ENCODE data around the gene FAM50B. TPM values are rescaled to one million over a fixed set of nuclear protein-coding genes. Genes with fewer than 3 reads are reported as not detected.

Gene FAM50B
- total RNA-seq, 2 experiments from 2014 or later: 8.8 to 10.6 TPM

DNA sequence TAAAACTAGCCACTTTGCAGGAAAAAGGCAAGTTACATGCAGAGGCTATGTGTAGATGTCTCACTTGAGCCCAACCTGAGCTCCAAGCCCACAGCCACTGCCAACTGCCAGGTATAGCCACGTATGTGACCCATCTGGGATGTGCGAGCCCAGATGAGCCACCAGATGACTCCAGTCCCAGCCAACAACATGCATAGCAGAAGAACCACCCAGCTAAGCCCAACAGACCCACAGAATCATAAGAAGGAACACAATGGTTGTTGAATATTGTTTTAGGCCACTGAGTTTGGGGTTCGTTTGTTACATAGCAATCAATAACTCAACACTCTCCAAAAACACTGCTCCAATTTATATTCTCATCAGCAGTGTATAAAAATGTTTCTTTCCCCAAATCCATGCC is 16.3 kb downstream of the FAM50B start:
- ATAC-seq (no peak), DNase-seq (no peak)
- Mint-ChIP-seq H3K27me3 (peaks cover 24% of the 10 kb centered on the region), H3K36me3 (no peaks in the 10 kb centered on the region), H3K4me3 (no peak overlapping the region), H3K27ac (no peak overlapping the region), H3K4me1 (peaks cover 8% of the 10 kb centered on the region), H3K9me3 (ENCODE audit: low read depth) (no peaks in the 10 kb centered on the region)
- CTCF ChIA-PET: interaction anchor here (0.7 kb wide), 1 partner anchor 16 kb away, joined by 3 read pairs; no protein-coding TSS in a partner anchor

- H3K4me1 Mint-ChIP-seq: peaks cover 8% of the 10 kb centered on the region
- ATAC-seq (peak; percentile 39), DNase-seq (no peak)
- H3K4me3 Mint-ChIP-seq: no peak overlapping the region
- H3K9me3 Mint-ChIP-seq (ENCODE audit: low read depth): no peaks in the 10 kb centered on the region
- peak overlapping the region; percentile 44 for H3K27ac Mint-ChIP-seq
- CTCF ChIA-PET: interaction anchor here (1.4 kb wide), 1 partner anchor 26 kb away, joined by 3 read pairs; no protein-coding TSS in a partner anchor
- H3K36me3 Mint-ChIP-seq: no peaks in the 10 kb centered on the region
- peaks cover 19% of the 10 kb centered on the region for H3K27me3 Mint-ChIP-seq
Observed at GRCh38 chr6:3867641-3868502, 18.7 kb downstream of the FAM50B start.

- Mint-ChIP-seq H3K4me1 (peaks cover 8% of the 10 kb centered on the region), H3K27ac (no peak overlapping the region), H3K36me3 (no peaks in the 10 kb centered on the region), H3K27me3 (peaks cover 24% of the 10 kb centered on the region), H3K9me3 (ENCODE audit: low read depth) (no peaks in the 10 kb centered on the region), H3K4me3 (no peak overlapping the region)
- CTCF ChIA-PET: interaction anchor here (1.4 kb wide), 1 partner anchor 26 kb away, joined by 3 read pairs; no protein-coding TSS in a partner anchor
- ATAC-seq: no peak
- DNase-seq: peak; percentile 3
Observed at GRCh38 chr6:3868544-3868943, 19.4 kb downstream of the FAM50B start.

DNA sequence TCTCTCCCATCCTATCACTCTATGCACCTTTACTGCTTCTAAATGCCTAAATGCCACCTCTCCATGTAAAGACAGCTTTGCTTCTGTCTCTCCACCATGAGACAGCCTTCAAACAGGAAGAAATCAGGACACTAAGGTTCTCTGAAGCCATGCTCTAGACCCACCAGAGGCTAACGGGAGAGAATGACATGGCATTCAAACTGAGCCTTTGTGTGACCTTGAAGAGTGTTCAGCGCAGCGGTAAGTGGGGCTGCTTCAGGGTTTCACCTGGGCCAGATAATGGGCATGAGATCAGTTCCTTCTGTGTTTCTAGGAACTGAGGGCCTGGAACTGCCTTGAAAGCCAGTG is 20.1 kb downstream of the FAM50B start:
- Mint-ChIP-seq H3K27ac (no peak overlapping the region), H3K27me3 (peaks cover 30% of the 10 kb centered on the region), H3K36me3 (no peaks in the 10 kb centered on the region), H3K4me1 (peaks cover 8% of the 10 kb centered on the region), H3K4me3 (no peak overlapping the region), H3K9me3 (ENCODE audit: low read depth) (no peaks in the 10 kb centered on the region)
- DNase-seq: peak; percentile 21
- no peak for ATAC-seq
- CTCF ChIA-PET: no interaction called here

- CTCF ChIA-PET: no interaction called here
- peaks cover 8% of the 10 kb centered on the region for H3K4me1 Mint-ChIP-seq
- ATAC-seq (no peak), DNase-seq (peak; percentile 23)
- peaks cover 29% of the 10 kb centered on the region for H3K27me3 Mint-ChIP-seq
- no peaks in the 10 kb centered on the region for H3K36me3 Mint-ChIP-seq
- no peak overlapping the region for H3K4me3 Mint-ChIP-seq
- no peaks in the 10 kb centered on the region for H3K9me3 Mint-ChIP-seq (ENCODE audit: low read depth)
- no peak overlapping the region for H3K27ac Mint-ChIP-seq
Observed at GRCh38 chr6:3869632-3870527, 20.7 kb downstream of the FAM50B start.

GRCh38 chr6:3870528-3870925 is 21.4 kb downstream of the FAM50B start:
- H3K4me1 Mint-ChIP-seq: peaks cover 8% of the 10 kb centered on the region
- no peak overlapping the region for H3K27ac Mint-ChIP-seq
- ATAC-seq (no peak), DNase-seq (peak; percentile 11)
- CTCF ChIA-PET: no interaction called here
- no peaks in the 10 kb centered on the region for H3K36me3 Mint-ChIP-seq
- no peak overlapping the region for H3K4me3 Mint-ChIP-seq
- H3K27me3 Mint-ChIP-seq: peaks cover 29% of the 10 kb centered on the region
- no peaks in the 10 kb centered on the region for H3K9me3 Mint-ChIP-seq (ENCODE audit: low read depth)

GRCh38 chr6:3871515-3871914 is 22.3 kb downstream of the FAM50B start:
- CTCF ChIA-PET: no interaction called here
- no peaks in the 10 kb centered on the region for H3K9me3 Mint-ChIP-seq (ENCODE audit: low read depth)

DNA sequence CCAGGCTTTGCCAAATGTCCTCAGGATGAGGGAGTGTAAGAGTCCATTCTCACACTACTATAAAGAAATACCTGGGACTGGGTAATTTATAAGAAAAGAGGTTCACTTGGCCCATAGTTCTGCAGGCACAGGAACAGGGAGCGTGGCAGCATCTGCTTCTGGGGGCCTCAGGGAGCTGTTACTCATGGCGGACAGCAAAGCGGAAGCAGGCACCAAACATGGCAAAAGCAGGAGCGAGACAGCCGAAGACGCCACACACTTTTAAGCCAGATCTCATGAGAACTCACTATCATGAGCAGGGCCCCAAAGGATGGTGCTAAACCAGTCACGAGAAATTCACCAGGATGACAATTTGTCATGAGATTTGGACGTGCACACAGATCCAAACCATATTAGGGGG is 22.8 kb downstream of the FAM50B start:
- Mint-ChIP-seq H3K4me3 (no peak overlapping the region), H3K27me3 (peaks cover 35% of the 10 kb centered on the region), H3K9me3 (ENCODE audit: low read depth) (no peaks in the 10 kb centered on the region), H3K27ac (no peak overlapping the region), H3K4me1 (peaks cover 8% of the 10 kb centered on the region), H3K36me3 (no peaks in the 10 kb centered on the region)
- CTCF ChIA-PET: no interaction called here
- peak; percentile 23 for DNase-seq
- no peak for ATAC-seq

More at GRCh38 chr6:3871515-3871914, 22.3 kb downstream of the FAM50B start:
- Mint-ChIP-seq H3K4me3 (no peak overlapping the region), H3K27me3 (peaks cover 34% of the 10 kb centered on the region), H3K4me1 (peaks cover 8% of the 10 kb centered on the region), H3K36me3 (no peaks in the 10 kb centered on the region), H3K27ac (no peak overlapping the region)
- ATAC-seq: no peak
- no peak for DNase-seq

DNA sequence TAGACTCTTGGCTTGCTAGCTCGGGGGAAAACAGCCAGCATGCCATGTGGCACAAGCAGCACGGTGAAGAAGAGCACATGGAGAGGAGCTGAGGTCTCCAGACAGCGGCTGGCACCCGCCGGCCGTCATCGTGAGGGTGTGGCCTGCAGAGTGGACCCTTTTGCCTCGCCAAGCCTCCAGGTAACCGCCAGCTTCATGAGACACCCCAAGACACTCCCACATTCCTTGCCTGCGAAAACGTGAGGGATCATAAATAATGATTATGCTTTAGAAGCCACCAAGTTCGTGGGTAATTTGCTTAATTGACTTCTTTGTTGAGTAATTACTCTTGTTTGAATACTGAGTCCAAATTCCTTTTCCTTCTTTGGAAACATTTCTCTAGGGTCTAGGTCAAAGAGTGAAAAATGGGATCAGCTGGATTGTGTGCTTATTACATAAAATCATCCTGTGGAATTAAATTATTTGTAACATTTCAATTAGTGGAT is 23.2 kb downstream of the FAM50B start:
- H3K9me3 Mint-ChIP-seq (ENCODE audit: low read depth): no peaks in the 10 kb centered on the region
- no peak for ATAC-seq
- peaks cover 8% of the 10 kb centered on the region for H3K4me1 Mint-ChIP-seq
- no peak overlapping the region for H3K27ac Mint-ChIP-seq
- peaks cover 35% of the 10 kb centered on the region for H3K27me3 Mint-ChIP-seq
- CTCF ChIA-PET: no interaction called here
- no peaks in the 10 kb centered on the region for H3K36me3 Mint-ChIP-seq
- H3K4me3 Mint-ChIP-seq: no peak overlapping the region
- no peak for DNase-seq

DNA sequence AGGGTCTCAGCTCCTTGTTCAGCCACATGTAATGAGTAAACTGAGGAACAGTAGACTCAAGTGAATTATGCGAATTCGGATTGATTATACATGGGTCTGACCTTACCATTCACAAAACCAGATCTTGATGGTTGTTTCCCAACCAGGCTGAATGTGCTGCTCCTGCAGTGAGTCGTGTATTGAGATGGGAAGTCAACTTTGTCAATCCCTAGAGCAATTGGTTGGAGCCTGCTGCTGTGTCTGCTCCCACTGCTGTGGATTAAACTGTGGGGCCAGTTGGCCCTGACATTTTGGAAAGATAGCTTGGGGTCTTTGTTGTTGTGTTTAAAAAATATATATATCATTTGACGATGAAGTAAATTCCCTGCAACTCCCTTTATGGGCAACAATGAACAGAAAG is 23.9 kb downstream of the FAM50B start:
- peaks cover 2% of the 10 kb centered on the region for H3K4me1 Mint-ChIP-seq
- no peak for ATAC-seq
- H3K27me3 Mint-ChIP-seq: peaks cover 35% of the 10 kb centered on the region
- no peaks in the 10 kb centered on the region for H3K9me3 Mint-ChIP-seq (ENCODE audit: low read depth)
- H3K4me3 Mint-ChIP-seq: no peak overlapping the region
- CTCF ChIA-PET: no interaction called here
- DNase-seq: no peak
- no peak overlapping the region for H3K27ac Mint-ChIP-seq
- no peaks in the 10 kb centered on the region for H3K36me3 Mint-ChIP-seq

GRCh38 chr6:3874069-3874468 is 24.9 kb downstream of the FAM50B start:
- ATAC-seq (no peak), DNase-seq (no peak)
- CTCF ChIA-PET: interaction anchor here (1.2 to 1.5 kb wide), 2 partner anchors 23 to 25 kb away, joined by 3 to 4 read pairs; partner anchors contain the start of gene FAM50B
- Mint-ChIP-seq H3K27ac (no peak overlapping the region), H3K4me1 (no peaks in the 10 kb centered on the region), H3K36me3 (no peaks in the 10 kb centered on the region), H3K4me3 (no peak overlapping the region), H3K9me3 (ENCODE audit: low read depth) (no peaks in the 10 kb centered on the region), H3K27me3 (peaks cover 35% of the 10 kb centered on the region)

GRCh38 chr6:3875486-3875885 is 26.3 kb downstream of the FAM50B start:
- ATAC-seq (no peak), DNase-seq (no peak)
- H3K4me1 Mint-ChIP-seq: no peaks in the 10 kb centered on the region
- H3K4me3 Mint-ChIP-seq: no peak overlapping the region
- no peaks in the 10 kb centered on the region for H3K9me3 Mint-ChIP-seq (ENCODE audit: low read depth)
- no peak overlapping the region for H3K27ac Mint-ChIP-seq
- no peaks in the 10 kb centered on the region for H3K36me3 Mint-ChIP-seq
- H3K27me3 Mint-ChIP-seq: peaks cover 30% of the 10 kb centered on the region
- CTCF ChIA-PET: interaction anchor here (0.9 kb wide), 1 partner anchor 14 kb away, joined by 3 read pairs; no protein-coding TSS in a partner anchor

DNA sequence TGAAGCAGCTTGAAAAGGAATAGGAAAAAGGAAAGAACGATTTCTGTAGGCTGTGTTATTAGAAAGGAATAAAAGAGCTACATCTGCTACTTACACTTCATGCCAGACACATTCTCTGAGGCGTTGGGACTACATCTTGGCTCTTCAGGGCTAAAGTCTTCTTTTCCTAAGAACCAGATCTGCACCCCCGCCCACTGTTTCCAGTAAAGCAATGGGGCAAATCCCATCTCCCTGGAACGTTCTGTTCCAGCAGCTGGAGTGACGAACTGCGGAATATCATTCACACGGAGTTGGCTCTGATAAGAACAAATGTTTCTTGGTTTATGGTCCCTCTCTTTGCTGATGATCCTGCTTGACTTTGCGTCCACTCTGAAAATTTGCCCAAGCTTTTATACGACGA is 26.9 kb downstream of the FAM50B start:
- Mint-ChIP-seq H3K27me3 (peaks cover 30% of the 10 kb centered on the region), H3K4me1 (no peaks in the 10 kb centered on the region), H3K4me3 (no peak overlapping the region), H3K27ac (no peak overlapping the region), H3K36me3 (no peaks in the 10 kb centered on the region), H3K9me3 (ENCODE audit: low read depth) (no peaks in the 10 kb centered on the region)
- CTCF ChIA-PET: interaction anchor here (1.9 kb wide), 1 partner anchor 27 kb away, joined by 4 read pairs; the partner anchor contains the start of gene FAM50B
- DNase-seq: peak; percentile 9
- ATAC-seq: no peak
